ENCODE results near the gene RGS2.

RGS2 gene

GRCh38 chr1:192797143-192797542, 11.7 kb upstream of the RGS2 start:
- no peak for DNase-seq

- DNase-seq, result no peak
These were observed 10.9 kb upstream of the RGS2 start for GRCh38 chr1:192797891-192798290.

- no peak for DNase-seq
These were observed 7.4 kb upstream of the RGS2 start for GRCh38 chr1:192801451-192801850.

GRCh38 chr1:192802406-192802805, 6.4 kb upstream of the RGS2 start:
- DNase-seq, result no peak

- DNase-seq, result no peak
These were observed 5.3 kb upstream of the RGS2 start for GRCh38 chr1:192803501-192803900.

GRCh38 chr1:192805832-192806323, 3.0 kb upstream of the RGS2 start:
- peak; percentile 81 for DNase-seq

GRCh38 chr1:192807211-192808162, 1.4 kb upstream of the RGS2 start:
- peak; percentile 68 for DNase-seq

GRCh38 chr1:192808163-192808517, 699 bp upstream of the RGS2 start:
- DNase-seq, result no peak

- peak; percentile 73 for DNase-seq
These were observed 741 bp downstream of the RGS2 start for GRCh38 chr1:192809307-192810252.

GRCh38 chr1:192810253-192810880, 1.5 kb downstream of the RGS2 start:
- peak; percentile 65 for DNase-seq

GRCh38 chr1:192811006-192811405, 2.2 kb downstream of the RGS2 start:
- no peak for DNase-seq

GRCh38 chr1:192811594-192812239, 2.9 kb downstream of the RGS2 start:
- DNase-seq, result no peak

- DNase-seq, result no peak
These were observed 3.8 kb downstream of the RGS2 start for GRCh38 chr1:192812420-192813209.

- no peak for DNase-seq
These were observed 6.0 kb downstream of the RGS2 start for GRCh38 chr1:192814805-192815204.

GRCh38 chr1:192817246-192817645, 8.4 kb downstream of the RGS2 start:
- DNase-seq, result no peak

- DNase-seq, result no peak
These were observed 12.5 kb downstream of the RGS2 start for GRCh38 chr1:192821296-192821695.

GRCh38 chr1:192824511-192824910, 15.7 kb downstream of the RGS2 start:
- DNase-seq, result no peak

GRCh38 chr1:192826791-192827546, 18.1 kb downstream of the RGS2 start:
- DNase-seq, result no peak

GRCh38 chr1:192830595-192831246, 21.9 kb downstream of the RGS2 start:
- no peak for DNase-seq

- no peak for DNase-seq
These were observed 23.0 kb downstream of the RGS2 start for GRCh38 chr1:192831706-192832355.

Data from DMS53 (cell line).